Measurements from ENCODE around the gene ZNF326. TPM values are rescaled to one million over a fixed set of nuclear protein-coding genes. Genes with fewer than 3 reads are reported as not detected.
"Not testable (repeated sequence)": the region's sequence is repeated elsewhere in the genome, so short reads cannot be mapped to it uniquely, and the experiment has no call there.

Gene ZNF326
- total RNA-seq, 1 experiment from 2014 or later: 4.5 TPM

GRCh38 chr1:90045853-90046563 lies 51.1 kb downstream of the ZNF326 start:
- in situ Hi-C loops (cut with HindIII; ENCODE audit: low pct_unique_long_range_greater_than_20kb, low sequenced_read_pairs): no loop called here
- peak; percentile 6 for DNase-seq (ENCODE audit: low read depth)

GRCh38 chr1:90046635-90047034 lies 51.7 kb downstream of the ZNF326 start:
- in situ Hi-C loops (cut with HindIII; ENCODE audit: low pct_unique_long_range_greater_than_20kb, low sequenced_read_pairs): no loop called here
- DNase-seq (ENCODE audit: low read depth): no peak

GRCh38 chr1:90048043-90048442 lies 53.1 kb downstream of the ZNF326 start:
- in situ Hi-C loops (cut with HindIII; ENCODE audit: low pct_unique_long_range_greater_than_20kb, low sequenced_read_pairs): no loop called here
- no peak for DNase-seq (ENCODE audit: low read depth)

- DNase-seq (ENCODE audit: low read depth); in situ Hi-C loops (cut with HindIII; ENCODE audit: low pct_unique_long_range_greater_than_20kb, low sequenced_read_pairs): not testable (repeated sequence)
Measured at GRCh38 chr1:90062700-90063643, 68.1 kb downstream of the ZNF326 start.

- DNase-seq (ENCODE audit: low read depth); in situ Hi-C loops (cut with HindIII; ENCODE audit: low pct_unique_long_range_greater_than_20kb, low sequenced_read_pairs): not testable (repeated sequence)
Measured at GRCh38 chr1:90064109-90064508, 69.2 kb downstream of the ZNF326 start.

GRCh38 chr1:90067194-90067931 lies 72.5 kb downstream of the ZNF326 start:
- in situ Hi-C loops (cut with HindIII; ENCODE audit: low pct_unique_long_range_greater_than_20kb, low sequenced_read_pairs): no loop called here
- no peak for DNase-seq (ENCODE audit: low read depth)

- no peak for DNase-seq (ENCODE audit: low read depth)
Measured at GRCh38 chr1:90068611-90069280, 73.8 kb downstream of the ZNF326 start.

GRCh38 chr1:90074137-90074536 lies 79.2 kb downstream of the ZNF326 start:
- in situ Hi-C loops (cut with HindIII; ENCODE audit: low pct_unique_long_range_greater_than_20kb, low sequenced_read_pairs): no loop called here
- DNase-seq (ENCODE audit: low read depth): no peak

More at GRCh38 chr1:90068611-90069280, 73.8 kb downstream of the ZNF326 start:
- in situ Hi-C loops (cut with HindIII; ENCODE audit: low pct_unique_long_range_greater_than_20kb, low sequenced_read_pairs): no loop called here

- no peak for DNase-seq (ENCODE audit: low read depth)
- in situ Hi-C loops (cut with HindIII; ENCODE audit: low pct_unique_long_range_greater_than_20kb, low sequenced_read_pairs): no loop called here
Measured at GRCh38 chr1:90074566-90074965, 79.7 kb downstream of the ZNF326 start.

GRCh38 chr1:90074970-90075391 lies 80.1 kb downstream of the ZNF326 start:
- DNase-seq (ENCODE audit: low read depth): no peak
- in situ Hi-C loops (cut with HindIII; ENCODE audit: low pct_unique_long_range_greater_than_20kb, low sequenced_read_pairs): no loop called here

GRCh38 chr1:90083995-90084394 lies 89.1 kb downstream of the ZNF326 start:
- in situ Hi-C loops (cut with HindIII; ENCODE audit: low pct_unique_long_range_greater_than_20kb, low sequenced_read_pairs): no loop called here
- DNase-seq (ENCODE audit: low read depth): no peak

Other genes with a start within 250 kb of the ZNF326 start
- gene LRRC8D, start 174.1 kb upstream of the ZNF326 start, total RNA-seq (2014; rRNA removed; shearing (Covaris generic); ENCODE audit: low replicate concordance): 28.5 and 38.4 TPM in 2 replicates